ENCODE measurements around the gene C11orf21. TPM values are rescaled to one million over a fixed set of nuclear protein-coding genes. Genes with fewer than 3 reads are reported as not detected.

The C11orf21 gene
- total and polyA plus RNA-seq, 2 of the 8 experiments (the other 6 are each of a cell fraction or from before 2014, with no cell fraction given): not detected

GRCh38 chr11:2318707-2319106, 17.0 kb upstream of the C11orf21 start:
- Histone ChIP-seq H2BK5ac (ENCODE audit: low read depth, low read length) (no peak overlapping the region), H2BK20ac (ENCODE audit: low read length) (no peak overlapping the region), H3K27me3 (replicated peaks in 1 of 4; ENCODE audit: control insufficient read depth in 3 of 4, extremely low read depth in 1 of 4, insufficient read depth in 3 of 4, low read length in 3 of 4) (peaks cover 0 to 2% (median 0%) of the 10 kb centered on the region in 4 experiments; a peak in 1 of 7 replicates), H4K91ac (replicated peaks; ENCODE audit: insufficient read length, low read length) (no peak overlapping the region), H3K9ac (replicated peaks in 1 of 4; ENCODE audit: extremely low read depth in 1 of 4, low read depth in 3 of 4, low read length in 3 of 4) (no peak overlapping the region), H3K23me2 (ENCODE audit: low read depth, low read length) (no peaks in the 10 kb centered on the region), H4K5ac (ENCODE audit: insufficient read length, low read depth, low read length) (no peak overlapping the region), H3K23ac (ENCODE audit: insufficient read length) (no peak overlapping the region), H3K79me1 (ENCODE audit: low read depth, low read length) (no peaks in the 10 kb centered on the region), H3K4ac (replicated peaks; ENCODE audit: insufficient read length, low read depth, low read length) (no peak overlapping the region), H3K79me2 (ENCODE audit: control insufficient read depth in 1 of 2, insufficient read depth in 2 of 2, low read length in 2 of 2) (no peaks in the 10 kb centered on the region), H4K20me1 (replicated peaks in 1 of 2; ENCODE audit: control insufficient read depth in 1 of 2, insufficient read depth in 2 of 2, low read length in 2 of 2) (no peaks in the 10 kb centered on the region), H3K27ac (ENCODE audit: low read depth, low read length) (no peak overlapping the region), H2BK15ac (ENCODE audit: low read length) (no peak overlapping the region), H3K4me2 (ENCODE audit: insufficient read depth in 1 of 2, low read depth in 2 of 2, low read length in 2 of 2) (no peak overlapping the region), H3K4me3 (ENCODE audit: extremely low read depth in 1 of 4, insufficient read depth in 2 of 4, low read depth in 3 of 4, low read length in 4 of 4) (no peak overlapping the region), H2AFZ (ENCODE audit: low read length) (no peak overlapping the region), H3K36me3 (ENCODE audit: control insufficient read depth in 2 of 4, insufficient read depth in 4 of 4, low read length in 3 of 4) (no peaks in the 10 kb centered on the region), H3K14ac (ENCODE audit: insufficient read length) (no peak overlapping the region), H4K8ac (ENCODE audit: extremely low read depth, insufficient read depth, low read length) (no peak overlapping the region), H2AK5ac (ENCODE audit: low read depth, low read length) (no peak overlapping the region), H3K4me1 (replicated peaks in 1 of 4; ENCODE audit: control insufficient read depth in 3 of 4, insufficient read depth in 4 of 4, low read length in 3 of 4) (no peaks in the 10 kb centered on the region), H3K56ac (replicated peaks; ENCODE audit: insufficient read length, low read depth, low read length) (no peak overlapping the region), H3K9me3 (ENCODE audit: insufficient read depth in 2 of 2, low read depth in 1 of 2, low read length in 1 of 2) (no peaks in the 10 kb centered on the region; a peak in 1 of 4 replicates), H3K18ac (ENCODE audit: extremely low read depth, low read length) (no peak overlapping the region), H2BK12ac (ENCODE audit: low read depth, low read length) (no peak overlapping the region), H2BK120ac (replicated peaks; ENCODE audit: low read depth, low read length) (no peak overlapping the region)
- ChIA-PET POLR2A (ENCODE audit: partially characterized antibody) (no interaction called here), CTCF (ENCODE audit: partially characterized antibody) (interaction anchor here (1.2 to 3.8 kb wide), 3 partner anchors 13 to 102 kb away, joined by 3 to 34 read pairs (median 10); no protein-coding TSS in a partner anchor)
- 87% methylated on average over 7 of the region's 7 CpGs; no CpG with 5 or more reads in 1 of the 2 experiments for WGBS, 2 experiments (ENCODE audit: extremely low coverage in 1 of 2, insufficient coverage in 1 of 2, insufficient read length in 1 of 2, insufficient replicate concordance in 2 of 2, low coverage in 1 of 2, low lambda C conversion rate in 2 of 2, missing lambda C conversion rate in 1 of 2)
- FAIRE-seq: no peak
- TF ChIP-seq CTCF (IDR thresholded peaks at IDR 0.05; ENCODE audit: control extremely low read depth in 1 of 3, insufficient read depth in 1 of 3, low read depth in 1 of 3, low read length in 3 of 3): no peak
- no peak for TF ChIP-seq KDM1A (IDR thresholded peaks at IDR 0.05; ENCODE audit: borderline replicate concordance, low read length)
- TF ChIP-seq TBP (IDR thresholded peaks at IDR 0.05; ENCODE audit: low read depth, low read length): no peak
- TF ChIP-seq NRF1 (IDR thresholded peaks at IDR 0.05; ENCODE audit: low read depth, low read length): no peak
- no peak for TF ChIP-seq JUN (IDR thresholded peaks at IDR 0.05; ENCODE audit: low read depth, low read length)
- TF ChIP-seq ASH2L (IDR thresholded peaks at IDR 0.05; ENCODE audit: low read length): no peak
- no peak for TF ChIP-seq KDM5A (IDR thresholded peaks at IDR 0.05; ENCODE audit: low read length)
- no peak for TF ChIP-seq RNF2 (IDR thresholded peaks at IDR 0.05; ENCODE audit: borderline replicate concordance, low read depth, low read length, missing control alignments, poor library complexity, severe bottlenecking)
- no peak for TF ChIP-seq NANOG (IDR thresholded peaks at IDR 0.05; ENCODE audit: insufficient read depth, low read depth, low read length, poor library complexity, severe bottlenecking)
- TF ChIP-seq CBX8 (IDR thresholded peaks at IDR 0.05; ENCODE audit: borderline replicate concordance, low read depth, low read length): no peak
- TF ChIP-seq KDM4A (IDR thresholded peaks at IDR 0.05; ENCODE audit: low read depth, low read length, severe bottlenecking): no peak
- no peak for TF ChIP-seq SIX5 (IDR thresholded peaks at IDR 0.05; ENCODE audit: low read depth, low read length)
- no peak for DNase-seq (ENCODE audit: low read depth in 1 of 2, low spot score in 2 of 2)

All from H1 (cell line).